Measurements from ENCODE around the gene NDFIP2.

The NDFIP2 gene

DNA sequence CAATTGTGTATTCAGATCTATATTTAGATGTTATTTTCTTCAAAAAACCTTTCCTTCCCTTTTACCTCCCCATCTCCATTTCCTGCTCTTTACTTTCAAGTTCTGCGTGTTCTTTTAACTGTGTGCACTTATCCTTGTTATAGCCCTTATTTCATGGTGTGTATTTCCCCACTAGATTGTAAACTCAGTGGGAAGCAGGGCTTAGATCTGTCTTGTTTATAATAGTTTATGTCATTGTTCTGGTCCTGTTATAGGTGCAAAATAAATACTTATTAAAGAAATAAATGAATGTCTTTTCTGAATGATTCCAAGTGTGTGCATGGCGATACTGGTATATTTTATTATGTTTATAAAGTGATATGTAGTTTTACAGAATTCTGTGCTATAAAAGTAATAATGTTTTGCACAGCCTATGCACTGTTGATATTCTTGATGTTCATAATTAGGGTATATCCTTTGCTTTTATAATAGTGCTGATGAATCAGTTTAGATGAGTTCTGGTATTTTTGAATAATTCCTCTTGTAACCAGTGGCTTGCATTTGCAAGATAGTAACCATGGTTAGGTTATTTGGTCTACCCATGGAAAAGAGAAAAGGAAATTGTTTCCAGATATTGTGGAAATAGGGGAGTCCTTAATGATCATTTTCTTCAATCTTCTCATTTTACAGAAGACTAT lies 12.1 kb downstream of the NDFIP2 start:
- Histone ChIP-seq H3K27me3 (replicated peaks) (no peaks in the 10 kb centered on the region), H3K36me3 (replicated peaks) (no peaks in the 10 kb centered on the region), H3K4me3 (ENCODE audit: low read depth, low read length) (no peak overlapping the region), H3K27ac (no peak overlapping the region)
- in situ Hi-C loops (cut with HindIII; ENCODE audit: low pct_ligation_motif_present, low sequenced_read_pairs), result no loop called here
- TF ChIP-seq CTCF (IDR thresholded peaks at IDR 0.05; ENCODE audit: low read depth, low read length, missing control alignments), result no peak
- no peak for DNase-seq

DNA sequence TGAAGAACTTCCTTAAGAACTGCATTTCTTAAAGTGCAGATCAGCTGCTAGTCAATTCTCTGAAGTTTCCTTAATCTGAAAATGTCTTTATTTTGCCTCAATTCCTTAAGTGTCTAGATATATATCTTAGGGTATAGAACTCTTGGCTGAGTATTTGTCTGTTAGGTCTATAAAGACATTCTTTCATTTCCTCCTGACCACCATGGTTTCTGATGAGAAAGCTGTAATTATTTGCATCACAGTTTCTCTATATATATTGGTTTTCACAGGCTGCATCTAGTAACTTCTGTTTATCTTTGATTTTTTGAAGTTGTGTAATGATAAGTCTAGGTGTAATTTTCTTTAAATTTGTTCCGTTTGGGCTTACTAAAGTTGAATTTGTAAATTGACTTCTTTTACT lies 15.2 kb downstream of the NDFIP2 start:
- Histone ChIP-seq H3K4me3 (ENCODE audit: low read depth, low read length) (no peak overlapping the region), H3K27me3 (replicated peaks) (no peaks in the 10 kb centered on the region), H3K36me3 (replicated peaks) (no peaks in the 10 kb centered on the region), H3K27ac (no peak overlapping the region)
- no peak for DNase-seq
- in situ Hi-C loops (cut with HindIII; ENCODE audit: low pct_ligation_motif_present, low sequenced_read_pairs), result no loop called here
- no peak for TF ChIP-seq CTCF (IDR thresholded peaks at IDR 0.05; ENCODE audit: low read depth, low read length, missing control alignments)

DNA sequence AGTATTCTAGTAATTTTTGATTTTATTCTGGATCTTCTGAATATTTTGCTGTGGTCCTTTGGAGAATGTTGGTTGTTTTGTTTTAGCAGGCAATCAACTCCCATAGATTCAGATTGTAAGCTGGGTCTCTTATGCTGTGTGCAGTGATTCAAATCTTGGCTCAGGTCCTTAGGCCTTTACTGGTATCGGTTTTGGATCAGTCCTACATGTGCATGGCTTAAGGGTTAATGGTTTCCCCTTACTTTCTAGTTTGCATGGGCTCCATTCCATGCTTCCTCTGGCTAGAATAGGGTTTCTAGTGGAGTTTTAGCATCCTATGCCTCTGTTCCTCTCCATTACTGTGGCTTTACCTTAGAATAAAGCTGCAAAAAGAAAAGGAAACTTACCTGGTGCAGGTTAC lies 16.1 kb downstream of the NDFIP2 start:
- TF ChIP-seq CTCF (IDR thresholded peaks at IDR 0.05; ENCODE audit: low read depth, low read length, missing control alignments), result no peak
- DNase-seq, result no peak
- no peak overlapping the region for H3K4me3 ChIP-seq (ENCODE audit: low read depth, low read length)
- H3K27me3 ChIP-seq (replicated peaks), result no peaks in the 10 kb centered on the region
- in situ Hi-C loops (cut with HindIII; ENCODE audit: low pct_ligation_motif_present, low sequenced_read_pairs), result no loop called here
- no peak overlapping the region for H3K27ac ChIP-seq
- no peaks in the 10 kb centered on the region for H3K36me3 ChIP-seq (replicated peaks)

GRCh38 chr13:79497852-79498251 lies 16.9 kb downstream of the NDFIP2 start:
- in situ Hi-C loops (cut with HindIII; ENCODE audit: low pct_ligation_motif_present, low sequenced_read_pairs), result no loop called here
- DNase-seq, result no peak
- Histone ChIP-seq H3K27me3 (replicated peaks) (no peaks in the 10 kb centered on the region), H3K4me3 (ENCODE audit: low read depth, low read length) (no peak overlapping the region), H3K36me3 (replicated peaks) (no peaks in the 10 kb centered on the region), H3K27ac (no peak overlapping the region)
- TF ChIP-seq CTCF (IDR thresholded peaks at IDR 0.05; ENCODE audit: low read depth, low read length, missing control alignments), result no peak

GRCh38 chr13:79500829-79501228 lies 19.9 kb downstream of the NDFIP2 start:
- Histone ChIP-seq H3K27me3 (replicated peaks) (no peaks in the 10 kb centered on the region), H3K4me3 (ENCODE audit: low read depth, low read length) (no peak overlapping the region), H3K27ac (no peak overlapping the region), H3K36me3 (replicated peaks) (no peaks in the 10 kb centered on the region)
- in situ Hi-C loops (cut with HindIII; ENCODE audit: low pct_ligation_motif_present, low sequenced_read_pairs), result no loop called here
- no peak for DNase-seq
- TF ChIP-seq CTCF (IDR thresholded peaks at IDR 0.05; ENCODE audit: low read depth, low read length, missing control alignments), result no peak
